PC-9 (cell line): Measurements from ENCODE around the gene GPATCH3. TPM values are rescaled to one million over a fixed set of nuclear protein-coding genes. Genes with fewer than 3 reads are reported as not detected.

ENCODE experiments used
- Bru-seq: library from RNA; stranded (reverse); fragments of 400-500 nt; gene quantifications from one replicate; lab custom pipeline; 2021; lab: Mats Ljungman, UMichigan
- BruChase-seq, 2 experiments: library from RNA; stranded (reverse); fragments of 400-500 nt; gene quantifications; one replicate each; lab custom pipeline; 2021; lab: Mats Ljungman, UMichigan
- BruUV-seq: library from RNA; stranded (reverse); fragments of 400-500 nt; replicated peaks from 2 replicates; lab custom pipeline; 2021; lab: Mats Ljungman, UMichigan
- CTCF ChIA-PET: fragments of 300-600 bp; sonication (Branson Sonifier 250); formaldehyde crosslinking; loops from one replicate; lab custom pipeline; 2022; ENCODE audit warnings: antibody characterized with exemption; lab: Charles Lee
- POLR2A ChIA-PET: fragments of 300-600 bp; sonication (Branson Sonifier 250); formaldehyde crosslinking; loops from one replicate; lab custom pipeline; 2022; ENCODE audit warnings: antibody characterized with exemption; ENCODE audit not compliant: unreplicated experiment; lab: Charles Lee
- DNase-seq, 2 experiments: peaks; one replicate each; pipeline versions ENCODE4 v3.0.0 to v3.0.0-alpha.2; 2015 to 2022; ENCODE audit warnings: mixed read lengths in 1 of 2
- H2AFZ ChIP-seq: fragments of 200-600 bp; sonication (generic); 2 replicates; pipeline ENCODE4 v1.8.1; 2017; ENCODE audit warnings: antibody characterized with exemption
- H3F3A ChIP-seq: fragments of 200-600 bp; sonication (generic); 2 replicates; pipeline ENCODE4 v1.8.1; 2017; ENCODE audit warnings: antibody characterized with exemption, mild to moderate bottlenecking, low read depth; ENCODE audit not compliant: insufficient read depth
- H3K27ac ChIP-seq: fragments of 200-600 bp; sonication (generic); 2 replicates; pipeline ENCODE4 v1.6.1; 2016; ENCODE audit warnings: mixed run types
- H3K27me3 ChIP-seq: fragments of 200-600 bp; sonication (generic); 2 replicates; pipeline ENCODE4 v1.6.1; 2016; ENCODE audit warnings: low read depth, mixed run types; ENCODE audit not compliant: insufficient read depth
- H3K36me3 ChIP-seq: fragments of 200-600 bp; sonication (generic); 2 replicates; pipeline ENCODE4 v1.6.1; 2016; ENCODE audit warnings: low read depth, mixed run types
- H3K4me1 ChIP-seq: fragments of 200-600 bp; sonication (generic); replicated peaks from 2 replicates; pipeline ENCODE4 v1.6.1; 2016; ENCODE audit warnings: mixed run types; ENCODE audit not compliant: insufficient read depth
- H3K4me2 ChIP-seq: fragments of 200-600 bp; sonication (generic); 2 replicates; pipeline ENCODE4 v1.6.1; 2017; ENCODE audit warnings: mixed run types
- H3K4me3 ChIP-seq: fragments of 200-600 bp; sonication (generic); 2 replicates; pipeline ENCODE4 v1.6.1; 2016; ENCODE audit warnings: mixed run types
- H3K79me2 ChIP-seq: fragments of 200-600 bp; sonication (generic); 2 replicates; pipeline ENCODE4 v1.6.1; 2017; ENCODE audit warnings: low read depth, mixed run types
- H3K9me2 ChIP-seq: fragments of 200-600 bp; sonication (generic); 2 replicates; pipeline ENCODE4 v1.8.1; 2017; ENCODE audit warnings: mild to moderate bottlenecking; ENCODE audit not compliant: insufficient read depth
- H3K9me3 ChIP-seq: fragments of 200-600 bp; sonication (generic); 2 replicates; pipeline ENCODE4 v1.8.1; 2016; ENCODE audit warnings: low read depth; ENCODE audit not compliant: insufficient read depth
- H4K20me1 ChIP-seq: fragments of 200-600 bp; sonication (generic); 2 replicates; pipeline ENCODE4 v1.8.1; 2017; ENCODE audit not compliant: insufficient read depth
- EZH2 ChIP-seq: fragments of 200-600 bp; sonication (generic); IDR thresholded peaks from 2 replicates; pipeline ENCODE4 v1.8.0; 2017; ENCODE audit warnings: antibody characterized with exemption, low read depth
- intact Hi-C: fragments of 100-400 bp; cut with micrococcal nuclease; formaldehyde crosslinking; loops from one replicate; pipeline ENCODE4 v1.10.0; 2022; ENCODE audit not compliant: unreplicated experiment
- long read RNA-seq: library from polyadenylated mRNA; stranded (forward); transcript quantifications from one replicate; pipeline ENCODE4 v2.0.0, GENCODE V29; 2022
- total RNA-seq: library from RNA; stranded (reverse); gene quantifications from 2 replicates; pipeline ENCODE4 v1.2.3, GENCODE V29; 2021
- TF ChIP-seq, protein P1 (sequence below): fragments of 200-600 bp; sonication (generic); conservative IDR thresholded peaks from 2 replicates; pipeline ENCODE4 v1.6.1; 2017; ENCODE audit warnings: mixed run types, antibody characterized with exemption, mild to moderate bottlenecking, moderate library complexity

The GPATCH3 gene, protein sequence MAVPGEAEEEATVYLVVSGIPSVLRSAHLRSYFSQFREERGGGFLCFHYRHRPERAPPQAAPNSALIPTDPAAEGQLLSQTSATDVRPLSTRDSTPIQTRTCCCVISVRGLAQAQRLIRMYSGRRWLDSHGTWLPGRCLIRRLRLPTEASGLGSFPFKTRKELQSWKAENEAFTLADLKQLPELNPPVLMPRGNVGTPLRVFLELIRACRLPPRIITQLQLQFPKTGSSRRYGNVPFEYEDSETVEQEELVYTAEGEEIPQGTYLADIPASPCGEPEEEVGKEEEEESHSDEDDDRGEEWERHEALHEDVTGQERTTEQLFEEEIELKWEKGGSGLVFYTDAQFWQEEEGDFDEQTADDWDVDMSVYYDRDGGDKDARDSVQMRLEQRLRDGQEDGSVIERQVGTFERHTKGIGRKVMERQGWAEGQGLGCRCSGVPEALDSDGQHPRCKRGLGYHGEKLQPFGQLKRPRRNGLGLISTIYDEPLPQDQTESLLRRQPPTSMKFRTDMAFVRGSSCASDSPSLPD
- total RNA-seq, result 13.1 and 16.7 TPM in 2 replicates
- percentile 73 among the genes with signal in this experiment for Bru-seq, nascent RNA
- percentile 73 among the genes with signal in this experiment for BruChase-seq, experiment 1, labeled RNA remaining after a 2-hour chase
- BruChase-seq, experiment 2, labeled RNA remaining after a 6-hour chase, result percentile 72 among the genes with signal in this experiment
- long read RNA-seq, transcript GPATCH3-201 (7 exons, 2,123 nt), result major isoform, 24 of 29 reads
- long read RNA-seq, partial matches to known transcripts, result 1 of 29 reads
- long read RNA-seq, other reads (novel, unspliced or antisense), result 4 of 29 reads

DNA sequence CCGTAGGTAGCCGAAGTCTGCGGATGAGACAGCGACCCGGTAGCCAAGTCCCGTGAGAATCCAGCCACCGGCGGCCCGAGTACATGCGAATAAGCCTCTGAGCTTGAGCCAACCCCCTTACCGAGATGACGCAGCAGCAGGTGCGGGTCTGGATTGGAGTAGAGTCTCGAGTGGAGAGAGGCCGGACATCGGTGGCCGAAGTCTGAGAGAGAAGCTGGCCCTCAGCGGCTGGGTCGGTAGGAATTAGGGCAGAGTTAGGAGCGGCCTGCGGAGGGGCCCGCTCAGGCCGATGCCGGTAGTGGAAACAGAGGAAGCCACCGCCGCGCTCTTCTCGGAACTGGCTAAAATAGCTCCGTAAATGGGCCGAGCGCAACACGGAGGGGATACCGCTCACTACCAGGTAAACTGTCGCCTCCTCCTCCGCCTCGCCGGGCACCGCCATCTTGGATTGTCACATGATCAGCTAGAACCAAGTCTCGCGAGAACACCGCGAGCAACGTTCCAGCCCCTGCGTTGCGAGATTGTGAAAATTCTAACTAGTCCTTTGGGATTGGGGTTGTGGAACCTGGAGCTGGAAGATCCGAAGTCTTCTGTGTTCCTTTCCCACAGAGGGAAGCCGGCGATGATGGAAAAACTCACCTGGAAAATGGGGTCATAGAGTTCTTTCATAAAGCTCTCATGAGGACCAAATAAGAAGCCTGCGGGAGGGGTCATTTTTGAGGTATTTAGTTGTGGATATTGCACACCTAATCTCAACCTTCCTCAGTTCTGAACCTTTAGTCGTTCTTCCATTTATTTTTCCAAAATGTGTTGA lies at the start of gene GPATCH3:
GPATCH3 (minus strand) TSS at position 467 of the 814 bp plus-strand sequence; CDS start at position 442, 25 bp downstream.
- ChIA-PET CTCF (interaction anchor here (0.6 kb wide), 1 partner anchor 302 kb away, joined by 3 read pairs; no protein-coding TSS in a partner anchor), POLR2A (interaction anchor here (0.5 to 1.1 kb wide), 7 partner anchors 10 to 774 kb away, joined by 3 to 9 read pairs (median 5); partner anchors contain the start of genes GPN2 and ZDHHC18)
- peak within 1 kb of the TSS; percentile 88 for H3K4me3 ChIP-seq
- H3K9me3 ChIP-seq, result no peaks in the 10 kb centered on the region
- BruUV-seq, result no TSS peak
- no peak for TF ChIP-seq EZH2
- TF ChIP-seq, protein P1, sequence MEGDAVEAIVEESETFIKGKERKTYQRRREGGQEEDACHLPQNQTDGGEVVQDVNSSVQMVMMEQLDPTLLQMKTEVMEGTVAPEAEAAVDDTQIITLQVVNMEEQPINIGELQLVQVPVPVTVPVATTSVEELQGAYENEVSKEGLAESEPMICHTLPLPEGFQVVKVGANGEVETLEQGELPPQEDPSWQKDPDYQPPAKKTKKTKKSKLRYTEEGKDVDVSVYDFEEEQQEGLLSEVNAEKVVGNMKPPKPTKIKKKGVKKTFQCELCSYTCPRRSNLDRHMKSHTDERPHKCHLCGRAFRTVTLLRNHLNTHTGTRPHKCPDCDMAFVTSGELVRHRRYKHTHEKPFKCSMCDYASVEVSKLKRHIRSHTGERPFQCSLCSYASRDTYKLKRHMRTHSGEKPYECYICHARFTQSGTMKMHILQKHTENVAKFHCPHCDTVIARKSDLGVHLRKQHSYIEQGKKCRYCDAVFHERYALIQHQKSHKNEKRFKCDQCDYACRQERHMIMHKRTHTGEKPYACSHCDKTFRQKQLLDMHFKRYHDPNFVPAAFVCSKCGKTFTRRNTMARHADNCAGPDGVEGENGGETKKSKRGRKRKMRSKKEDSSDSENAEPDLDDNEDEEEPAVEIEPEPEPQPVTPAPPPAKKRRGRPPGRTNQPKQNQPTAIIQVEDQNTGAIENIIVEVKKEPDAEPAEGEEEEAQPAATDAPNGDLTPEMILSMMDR, result no peak
- peak within 1 kb of the TSS; percentile 84 for H3K4me2 ChIP-seq
- peaks cover 15% of the 10 kb centered on the region; the same call in 1 of the 2 replicates for H3K4me1 ChIP-seq
- H2AFZ ChIP-seq, result peak within 1 kb of the TSS; percentile 91
- H4K20me1 ChIP-seq, result no peaks in the 10 kb centered on the region
- no peaks in the 10 kb centered on the region for H3K36me3 ChIP-seq
- intact Hi-C loops, result loop anchor here (2.0 kb wide), 1 partner anchor 21 kb away; the partner anchor contains the start of gene NUDC
- H3K9me2 ChIP-seq, result no peaks in the 10 kb centered on the region
- no peaks in the 10 kb centered on the region for H3K27me3 ChIP-seq
- H3K27ac ChIP-seq, result peak within 1 kb of the TSS; percentile 81
- peaks cover 13% of the 10 kb centered on the region; the same call in 1 of the 2 replicates for H3F3A ChIP-seq
- DNase-seq, result peak; percentile 70 to 83
- peaks cover 22% of the 10 kb centered on the region for H3K79me2 ChIP-seq

DNA sequence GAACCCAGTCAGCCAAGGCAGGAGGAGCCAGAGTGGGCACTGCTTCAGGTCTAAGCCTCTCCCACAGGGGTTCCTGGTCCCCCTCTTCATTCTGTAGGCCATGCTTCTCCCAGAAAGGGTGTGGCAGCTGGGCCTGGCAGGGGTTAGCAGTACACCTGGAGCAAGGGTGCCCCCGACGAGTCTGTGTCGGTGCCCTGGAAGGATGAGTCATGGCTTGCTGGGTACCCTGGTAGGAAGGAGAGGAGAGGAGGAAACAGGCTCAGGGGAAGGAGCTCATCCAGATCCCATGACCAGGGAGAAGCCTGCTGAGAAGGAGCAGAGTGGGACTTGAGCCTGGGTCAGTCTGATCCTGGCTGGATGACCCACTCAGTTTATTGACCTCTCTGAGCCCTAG lies 49.7 kb upstream of the GPATCH3 start:
- no peaks in the 10 kb centered on the region for H3K9me2 ChIP-seq
- peak in 1 of 2 experiments; percentile 18 for DNase-seq
- 0 out of 2 replicates have a peak, but pooled peaks cover 3% of the 10 kb centered on the region for H3K36me3 ChIP-seq
- H3K4me2 ChIP-seq, result no peak overlapping the region
- no peak for TF ChIP-seq EZH2
- TF ChIP-seq, protein P1, result no peak
- ChIA-PET POLR2A (no interaction called here), CTCF (no interaction called here)
- no peaks in the 10 kb centered on the region for H4K20me1 ChIP-seq
- H3K79me2 ChIP-seq, result no peaks in the 10 kb centered on the region
- BruUV-seq, result no TSS peak
- intact Hi-C loops, result no loop called here
- no peak overlapping the region for H3K4me3 ChIP-seq
- H3K4me1 ChIP-seq, result no peaks in the 10 kb centered on the region
- H2AFZ ChIP-seq, result no peak overlapping the region
- no peak overlapping the region for H3K27ac ChIP-seq
- H3F3A ChIP-seq, result peaks cover 40% of the 10 kb centered on the region; the same call in 1 of the 2 replicates
- no peaks in the 10 kb centered on the region for H3K9me3 ChIP-seq
- H3K27me3 ChIP-seq, result no peaks in the 10 kb centered on the region
